Endothelial cell of umbilical vein (primary cell): ENCODE results near the gene SMPD1. TPM values are rescaled to one million over a fixed set of nuclear protein-coding genes. Genes with fewer than 3 reads are reported as not detected.

Source experiments
- BruUV-seq: library from RNA; stranded (reverse); fragments of 400-500 nt; replicated peaks from 2 replicates; lab custom pipeline; 2021; lab: Mats Ljungman, UMichigan
- CTCF ChIA-PET: fragments of 300-600, 350-600 bp; sonication (Branson Sonifier 250); formaldehyde crosslinking; loops from one replicate; lab custom pipeline; 2021; ENCODE audit warnings: antibody characterized with exemption, inconsistent platforms; lab: Charles Lee
- POLR2A ChIA-PET: fragments of 300-600, 350-600 bp; sonication (Branson Sonifier 250); formaldehyde crosslinking; loops from one replicate; lab custom pipeline; 2021; ENCODE audit warnings: antibody characterized with exemption, inconsistent platforms; lab: Charles Lee
- DNase-seq: peaks from one replicate; pipeline ENCODE4 v3.0.0-alpha.2; 2011; ENCODE audit warnings: low read depth, low spot score
- FAIRE-seq: peaks from 2 replicates; lab custom pipeline; 2011; peaks lifted over from hg19 to GRCh38; lab: Jason Lieb, UNC
- H2AFZ ChIP-seq: 2 replicates; pipeline ENCODE4 v1.6.0; 2012; ENCODE audit warnings: low read depth, low read length, control low read depth, inconsistent platforms
- H3K27ac ChIP-seq: 2 replicates; pipeline ENCODE4 v1.5.1; 2011; ENCODE audit warnings: low read depth, mild to moderate bottlenecking, control low read depth, low read length, moderate library complexity; ENCODE audit not compliant: insufficient read depth
- H3K27me3 ChIP-seq, 2 experiments: 2 replicates each; pipeline versions ENCODE4 v1.6.0 to v1.6.1; 2011; ENCODE audit warnings: low read length in 2 of 2, mixed read lengths in 1 of 2; ENCODE audit not compliant: control insufficient read depth in 2 of 2, insufficient read depth in 2 of 2
- H3K36me3 ChIP-seq, 2 experiments: 2 replicates in 1 of 2; 3 replicates in 1 of 2; pipeline ENCODE4 v1.5.1; 2011; ENCODE audit warnings: low read length in 2 of 2, mild to moderate bottlenecking in 1 of 2, moderate library complexity in 1 of 2; ENCODE audit not compliant: control insufficient read depth in 2 of 2, insufficient read depth in 2 of 2; ENCODE audit errors: extremely low read depth in 1 of 2
- H3K4me1 ChIP-seq: 3 replicates; pipeline ENCODE4 v1.5.1; 2011; ENCODE audit warnings: mild to moderate bottlenecking, low read length; ENCODE audit not compliant: control insufficient read depth, insufficient read depth; ENCODE audit errors: extremely low read depth
- H3K4me2 ChIP-seq: 2 replicates; pipeline ENCODE4 v1.6.1; 2011; ENCODE audit warnings: low read length, control low read depth, mixed read lengths; ENCODE audit not compliant: insufficient read depth
- H3K4me3 ChIP-seq, 3 experiments: fragments of 200-600 bp in 1 of 3; sonication (generic), shearing (Covaris generic) in 1 of 3; replicated peaks in 1 of 3; 2 replicates each; pipeline ENCODE4 v1.5.1; 2011 to 2016; ENCODE audit warnings: control low read depth in 3 of 3, low read length in 3 of 3, mild to moderate bottlenecking in 2 of 3, inconsistent platforms in 1 of 3, low read depth in 1 of 3, moderate library complexity in 1 of 3; ENCODE audit not compliant: insufficient read depth in 1 of 3
- H3K79me2 ChIP-seq: 2 replicates; pipeline ENCODE4 v1.6.0; 2012; ENCODE audit warnings: low read length, inconsistent platforms; ENCODE audit not compliant: control insufficient read depth, insufficient read depth
- H3K9ac ChIP-seq: replicated peaks from 2 replicates; pipeline ENCODE3; 2011; ENCODE audit warnings: low read length, control low read depth; ENCODE audit not compliant: insufficient read depth; ENCODE audit errors: extremely low read depth
- H3K9me1 ChIP-seq: replicated peaks from 3 replicates; pipeline ENCODE4 v1.6.0; 2011; ENCODE audit warnings: mild to moderate bottlenecking, low read length; ENCODE audit not compliant: control insufficient read depth, insufficient read depth; ENCODE audit errors: extremely low read depth
- H3K9me3 ChIP-seq: replicated peaks from 2 replicates; pipeline ENCODE4 v1.5.1; 2012; ENCODE audit warnings: low read length, inconsistent platforms; ENCODE audit not compliant: control insufficient read depth, insufficient read depth
- H4K20me1 ChIP-seq: replicated peaks from 2 replicates; pipeline ENCODE3; 2011; ENCODE audit warnings: mild to moderate bottlenecking, low read length; ENCODE audit not compliant: control insufficient read depth, insufficient read depth; ENCODE audit errors: extremely low read depth
- MYC ChIP-seq: IDR thresholded peaks from one replicate; pipeline ENCODE4 v1.6.1; 2011; ENCODE audit warnings: mild to moderate bottlenecking, low read depth, low read length
- POLR2AphosphoS5 ChIP-seq: IDR thresholded peaks from 2 replicates; pipeline ENCODE4 v1.6.1; 2012; ENCODE audit warnings: low read depth, mild to moderate bottlenecking, control low read depth, low read length, moderate library complexity; ENCODE audit not compliant: insufficient read depth
- dilution Hi-C: fragments of 300-500 bp; cut with MboI; formaldehyde crosslinking; loops from one replicate; pipeline ENCODE4 v1.15.0; 2019; ENCODE audit warnings: low sequenced_read_pairs; ENCODE audit not compliant: extremely low pct_ligation_motif_present
- intact Hi-C: fragments of 100-400 bp; cut with micrococcal nuclease; formaldehyde crosslinking; loops from one replicate; pipeline ENCODE4 v1.10.0; 2022
- polyA plus RNA-seq, 4 experiments: library from polyadenylated mRNA; depleted of rRNA in 3 of 4; stranded (reverse) in 3 of 4; unstranded in 1 of 4; fragments of >200 nt; gene quantifications; 2 replicates each; pipeline versions ENCODE4 v1.2.1 to v1.2.3, GENCODE V29; 2011 to 2012; ENCODE audit warnings: missing spikeins in 1 of 4
- total RNA-seq: library from RNA; stranded (reverse); gene quantifications from 2 replicates; pipeline ENCODE4 v1.2.3, GENCODE V29; 2021

SMPD1 gene
- total and polyA plus RNA-seq, 2 donors (not counting 3 experiments of a cell fraction or from before 2014, with no cell fraction given), result 58.9 to 93.6 TPM

DNA sequence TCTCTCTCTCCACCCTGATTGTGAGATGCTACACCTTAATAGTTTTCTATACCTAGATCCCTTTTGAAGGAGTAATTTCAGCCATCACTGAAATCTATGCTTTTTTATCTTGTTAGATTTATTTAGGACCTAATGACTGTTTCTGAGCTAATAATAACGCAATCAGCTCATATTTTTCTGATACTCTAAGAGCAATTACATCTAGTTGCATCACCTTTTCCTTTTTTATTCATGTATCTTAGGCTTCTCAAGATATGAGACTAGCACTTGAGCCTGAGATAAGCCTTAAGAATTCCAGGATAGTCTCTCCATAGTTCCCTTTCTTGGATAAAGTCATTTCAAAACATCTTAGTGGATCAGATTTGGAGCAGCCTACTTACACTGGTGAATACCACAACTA lies 44.9 kb upstream of the SMPD1 start:
- H3K4me1 ChIP-seq, result no peaks in the 10 kb centered on the region
- no peaks in the 10 kb centered on the region for H4K20me1 ChIP-seq
- TF ChIP-seq MYC, result no peak
- H3K4me2 ChIP-seq, result no peak overlapping the region
- BruUV-seq, result no TSS peak
- no peaks in the 10 kb centered on the region for H3K9me1 ChIP-seq
- ChIA-PET POLR2A (no interaction called here), CTCF (interaction anchor here (0.6 to 1.6 kb wide), 6 partner anchors 9 to 47 kb away, joined by 3 to 8 read pairs (median 3); no protein-coding TSS in a partner anchor)
- FAIRE-seq, result no peak
- intact Hi-C loops (no loop called here), dilution Hi-C loops (no loop called here)
- H3K27ac ChIP-seq, result no peak overlapping the region
- no peak overlapping the region for H3K9ac ChIP-seq
- no peak for DNase-seq
- H2AFZ ChIP-seq, result no peak overlapping the region
- H3K36me3 ChIP-seq, result no peaks in the 10 kb centered on the region
- H3K79me2 ChIP-seq, result no peaks in the 10 kb centered on the region
- no peaks in the 10 kb centered on the region for H3K9me3 ChIP-seq
- no peak overlapping the region for H3K4me3 ChIP-seq
- H3K27me3 ChIP-seq, result peaks cover 2 to 3% of the 10 kb centered on the region in 2 experiments

DNA sequence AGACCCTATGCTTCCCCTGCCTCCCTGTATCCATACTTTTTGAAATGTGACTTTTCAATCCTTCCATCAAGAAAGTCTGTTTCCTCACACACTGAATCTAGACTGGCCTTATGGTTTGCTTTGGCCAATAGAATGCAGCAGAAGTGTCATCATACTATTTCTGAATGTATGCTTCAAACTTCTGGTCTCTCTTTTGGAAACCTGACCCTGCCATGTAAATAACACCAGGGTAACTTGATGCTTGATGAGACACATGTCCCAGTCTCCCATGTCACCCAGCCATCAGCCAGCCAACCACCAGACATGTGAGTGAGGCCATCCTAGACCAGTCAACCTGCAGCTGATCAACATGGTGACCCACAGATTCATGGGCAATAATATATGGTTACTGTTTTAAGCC lies 40.2 kb upstream of the SMPD1 start:
- TF ChIP-seq MYC (no peak), POLR2AphosphoS5 (no peak)
- H3K4me2 ChIP-seq, result no peak overlapping the region
- CTCF ChIA-PET, result no interaction called here
- no TSS peak for BruUV-seq
- H3K9ac ChIP-seq, result no peak overlapping the region
- H3K79me2 ChIP-seq, result no peaks in the 10 kb centered on the region
- intact Hi-C loops (no loop called here), dilution Hi-C loops (no loop called here)
- no peaks in the 10 kb centered on the region for H3K9me1 ChIP-seq
- peaks cover 6% of the 10 kb centered on the region for H3K4me1 ChIP-seq
- FAIRE-seq (no peak), DNase-seq (no peak)
- H3K36me3 ChIP-seq, result no peaks in the 10 kb centered on the region
- no peaks in the 10 kb centered on the region for H3K9me3 ChIP-seq
- H3K27me3 ChIP-seq, result peaks cover 4 to 8% of the 10 kb centered on the region in 2 experiments
- no peak overlapping the region for H3K27ac ChIP-seq
- no peak overlapping the region for H3K4me3 ChIP-seq
- POLR2A ChIA-PET, result no interaction called here
- H2AFZ ChIP-seq, result no peak overlapping the region
- H4K20me1 ChIP-seq, result no peaks in the 10 kb centered on the region
